ENCODE data around the gene BNIPL. TPM values are rescaled to one million over a fixed set of nuclear protein-coding genes. Genes with fewer than 3 reads are reported as not detected.

Gene BNIPL
- total and polyA plus RNA-seq, 2 of the 13 experiments (the other 11 are each of a cell fraction or from before 2014, with no cell fraction given) = 0.40 to 1.1 TPM

GRCh38 chr1:151006327-151007052 is 29.9 kb upstream of the BNIPL start, which contains the start of gene MINDY1 (continued):
- TF ChIP-seq AFF4 (CRISPR knock-in tag; IDR thresholded peaks at IDR 0.05) (0 out of 2 replicates have a peak, but pooled peaks have one; percentile 72), RFXAP (CRISPR knock-in tag; IDR thresholded peaks at IDR 0.05; ENCODE audit: borderline replicate concordance) (no peak), HOXA5 (CRISPR knock-in tag; IDR thresholded peaks at IDR 0.05) (no peak), CBX2 (IDR thresholded peaks at IDR 0.05; ENCODE audit: low read depth, low read length) (no peak), CBX2 (CRISPR knock-in tag; IDR thresholded peaks at IDR 0.05; ENCODE audit: low read depth) (no peak), ZMYM2 (CRISPR knock-in tag; IDR thresholded peaks at IDR 0.05) (no peak), ZBTB21 (CRISPR knock-in tag; IDR thresholded peaks at IDR 0.05) (no peak), SNRNP70 (IDR thresholded peaks at IDR 0.05; ENCODE audit: low read depth, low read length) (no peak), ZNF572 (CRISPR knock-in tag; IDR thresholded peaks at IDR 0.05) (no peak), ZNF3 (CRISPR knock-in tag; IDR thresholded peaks at IDR 0.05) (no peak), ZNF121 (CRISPR knock-in tag; IDR thresholded peaks at IDR 0.05) (no peak), ZNF720 (CRISPR knock-in tag; IDR thresholded peaks at IDR 0.05) (no peak), ZNF235 (CRISPR knock-in tag; IDR thresholded peaks at IDR 0.05; ENCODE audit: borderline replicate concordance) (no peak), ZNF547 (CRISPR knock-in tag; IDR thresholded peaks at IDR 0.05) (no peak), ZNF646 (CRISPR knock-in tag; IDR thresholded peaks at IDR 0.05) (no peak), ZNF7 (CRISPR knock-in tag; IDR thresholded peaks at IDR 0.05) (no peak), ZKSCAN1 (IDR thresholded peaks at IDR 0.05; ENCODE audit: low read length) (no peak), ZNF260 (CRISPR knock-in tag; IDR thresholded peaks at IDR 0.05; ENCODE audit: borderline replicate concordance, low read depth) (no peak)
- TF ChIP-seq, protein P1, sequence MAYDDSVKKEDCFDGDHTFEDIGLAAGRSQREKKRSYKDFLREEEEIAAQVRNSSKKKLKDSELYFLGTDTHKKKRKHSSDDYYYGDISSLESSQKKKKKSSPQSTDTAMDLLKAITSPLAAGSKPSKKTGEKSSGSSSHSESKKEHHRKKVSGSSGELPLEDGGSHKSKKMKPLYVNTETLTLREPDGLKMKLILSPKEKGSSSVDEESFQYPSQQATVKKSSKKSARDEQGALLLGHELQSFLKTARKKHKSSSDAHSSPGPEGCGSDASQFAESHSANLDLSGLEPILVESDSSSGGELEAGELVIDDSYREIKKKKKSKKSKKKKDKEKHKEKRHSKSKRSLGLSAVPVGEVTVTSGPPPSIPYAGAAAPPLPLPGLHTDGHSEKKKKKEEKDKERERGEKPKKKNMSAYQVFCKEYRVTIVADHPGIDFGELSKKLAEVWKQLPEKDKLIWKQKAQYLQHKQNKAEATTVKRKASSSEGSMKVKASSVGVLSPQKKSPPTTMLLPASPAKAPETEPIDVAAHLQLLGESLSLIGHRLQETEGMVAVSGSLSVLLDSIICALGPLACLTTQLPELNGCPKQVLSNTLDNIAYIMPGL (CRISPR knock-in tag; IDR thresholded peaks at IDR 0.05; ENCODE audit: borderline replicate concordance in 1 of 2, low read depth in 1 of 2) = peak; percentile 72 to 94
